ENCODE data around the gene COL4A6. TPM values are rescaled to one million over a fixed set of nuclear protein-coding genes. Genes with fewer than 3 reads are reported as not detected.

The COL4A6 gene
- total and polyA plus RNA-seq, 2 experiments from 2014 or later, result 0.11 TPM; not detected in 1

- 81 to 85% methylated on average over 5 of the region's 5 CpGs for WGBS, 2 experiments (ENCODE audit: low coverage in 1 of 2, low lambda C conversion rate in 2 of 2, missing lambda C conversion rate in 2 of 2)
- H3K9ac ChIP-seq, result no peak overlapping the region
- H3K4me2 ChIP-seq (ENCODE audit: unreplicated experiment), result no peak overlapping the region
- H3K27me3 ChIP-seq (replicated peaks; ENCODE audit: insufficient read depth), result no peaks in the 10 kb centered on the region
- H3K36me3 ChIP-seq (ENCODE audit: low read depth), result no peaks in the 10 kb centered on the region
- TF ChIP-seq EZH2 (IDR thresholded peaks at IDR 0.05; ENCODE audit: insufficient read depth, poor library complexity, severe bottlenecking) (no peak), EZH2phosphoT487 (IDR thresholded peaks at IDR 0.05; ENCODE audit: insufficient read depth, low read depth) (no peak)
- H3K9me3 ChIP-seq (ENCODE audit: low read depth), result no peaks in the 10 kb centered on the region
- no peak overlapping the region for H3K4me3 ChIP-seq
- H3K27ac ChIP-seq, result no peak overlapping the region
- no peaks in the 10 kb centered on the region for H3K4me1 ChIP-seq (ENCODE audit: insufficient read depth)
- no peak for DNase-seq
- H3F3A ChIP-seq (ENCODE audit: insufficient read depth), result no peaks in the 10 kb centered on the region
- no peaks in the 10 kb centered on the region for H3K79me2 ChIP-seq (ENCODE audit: insufficient read depth)
- H2AFZ ChIP-seq, result no peak overlapping the region
- no peaks in the 10 kb centered on the region for H3K9me2 ChIP-seq (ENCODE audit: insufficient read depth)
- no peaks in the 10 kb centered on the region for H4K20me1 ChIP-seq (ENCODE audit: insufficient read depth)
- in situ Hi-C loops (cut with MboI), result no loop called here
These were observed 3.0 kb downstream of the COL4A6 start for GRCh38 chrX:108435261-108435660.

GRCh38 chrX:108426262-108426661 is 12.0 kb downstream of the COL4A6 start:
- no peaks in the 10 kb centered on the region for H4K20me1 ChIP-seq (ENCODE audit: insufficient read depth)
- no peaks in the 10 kb centered on the region for H3K9me3 ChIP-seq (ENCODE audit: low read depth)
- no peak overlapping the region for H3K4me2 ChIP-seq (ENCODE audit: unreplicated experiment)
- H3K36me3 ChIP-seq (ENCODE audit: low read depth), result no peaks in the 10 kb centered on the region
- H3K27me3 ChIP-seq (replicated peaks; ENCODE audit: insufficient read depth), result no peaks in the 10 kb centered on the region
- no peak for DNase-seq
- no peak overlapping the region for H3K9ac ChIP-seq
- no peaks in the 10 kb centered on the region for H3K4me1 ChIP-seq (ENCODE audit: insufficient read depth)
- no peak overlapping the region for H2AFZ ChIP-seq
- H3F3A ChIP-seq (ENCODE audit: insufficient read depth), result no peaks in the 10 kb centered on the region
- no peak overlapping the region for H3K4me3 ChIP-seq
- in situ Hi-C loops (cut with MboI), result no loop called here
- whole genome bisulfite sequencing, 2 experiments (ENCODE audit: low coverage in 1 of 2, low lambda C conversion rate in 2 of 2, missing lambda C conversion rate in 2 of 2), result 25 to 36% methylated on average over 1 of the region's 1 CpG
- no peak overlapping the region for H3K27ac ChIP-seq
- no peaks in the 10 kb centered on the region for H3K79me2 ChIP-seq (ENCODE audit: insufficient read depth)
- TF ChIP-seq EZH2phosphoT487 (IDR thresholded peaks at IDR 0.05; ENCODE audit: insufficient read depth, low read depth), result no peak
- TF ChIP-seq EZH2 (IDR thresholded peaks at IDR 0.05; ENCODE audit: insufficient read depth, poor library complexity, severe bottlenecking), result no peak
- H3K9me2 ChIP-seq (ENCODE audit: insufficient read depth), result no peaks in the 10 kb centered on the region

- WGBS, 2 experiments (ENCODE audit: low coverage in 1 of 2, low lambda C conversion rate in 2 of 2, missing lambda C conversion rate in 2 of 2), result 87 to 93% methylated on average over 1 of the region's 1 CpG
- H3K4me2 ChIP-seq (ENCODE audit: unreplicated experiment), result no peak overlapping the region
- H3K9me2 ChIP-seq (ENCODE audit: insufficient read depth), result no peaks in the 10 kb centered on the region
- H3K4me1 ChIP-seq (ENCODE audit: insufficient read depth), result no peaks in the 10 kb centered on the region
- H4K20me1 ChIP-seq (ENCODE audit: insufficient read depth), result no peaks in the 10 kb centered on the region
- DNase-seq, result no peak
- H3K36me3 ChIP-seq (ENCODE audit: low read depth), result no peaks in the 10 kb centered on the region
- no peaks in the 10 kb centered on the region for H3K27me3 ChIP-seq (replicated peaks; ENCODE audit: insufficient read depth)
- H2AFZ ChIP-seq, result no peak overlapping the region
- in situ Hi-C loops (cut with MboI), result no loop called here
- H3K27ac ChIP-seq, result no peak overlapping the region
- H3K9ac ChIP-seq, result no peak overlapping the region
- H3K9me3 ChIP-seq (ENCODE audit: low read depth), result no peaks in the 10 kb centered on the region
- no peak overlapping the region for H3K4me3 ChIP-seq
- TF ChIP-seq EZH2phosphoT487 (IDR thresholded peaks at IDR 0.05; ENCODE audit: insufficient read depth, low read depth) (no peak), EZH2 (IDR thresholded peaks at IDR 0.05; ENCODE audit: insufficient read depth, poor library complexity, severe bottlenecking) (no peak)
- no peaks in the 10 kb centered on the region for H3F3A ChIP-seq (ENCODE audit: insufficient read depth)
- H3K79me2 ChIP-seq (ENCODE audit: insufficient read depth), result no peaks in the 10 kb centered on the region
These were observed 17.7 kb downstream of the COL4A6 start for GRCh38 chrX:108420481-108420880.

- WGBS, 2 experiments (ENCODE audit: low coverage in 1 of 2, low lambda C conversion rate in 2 of 2, missing lambda C conversion rate in 2 of 2), result 19 to 31% methylated on average over 1 of the region's 1 CpG
- Histone ChIP-seq H3K27me3 (replicated peaks; ENCODE audit: insufficient read depth) (no peaks in the 10 kb centered on the region), H3K4me3 (no peak overlapping the region), H3K4me2 (ENCODE audit: unreplicated experiment) (no peak overlapping the region), H3K9me3 (ENCODE audit: low read depth) (no peaks in the 10 kb centered on the region), H3F3A (ENCODE audit: insufficient read depth) (no peaks in the 10 kb centered on the region), H3K4me1 (ENCODE audit: insufficient read depth) (no peaks in the 10 kb centered on the region), H3K9me2 (ENCODE audit: insufficient read depth) (no peaks in the 10 kb centered on the region), H3K9ac (no peak overlapping the region), H3K36me3 (ENCODE audit: low read depth) (no peaks in the 10 kb centered on the region), H4K20me1 (ENCODE audit: insufficient read depth) (no peaks in the 10 kb centered on the region), H3K79me2 (ENCODE audit: insufficient read depth) (no peaks in the 10 kb centered on the region), H2AFZ (no peak overlapping the region), H3K27ac (no peak overlapping the region)
- TF ChIP-seq EZH2phosphoT487 (IDR thresholded peaks at IDR 0.05; ENCODE audit: insufficient read depth, low read depth) (no peak), EZH2 (IDR thresholded peaks at IDR 0.05; ENCODE audit: insufficient read depth, poor library complexity, severe bottlenecking) (no peak)
- in situ Hi-C loops (cut with MboI), result no loop called here
- DNase-seq, result no peak
These were observed 18.8 kb downstream of the COL4A6 start for GRCh38 chrX:108419401-108419800.

GRCh38 chrX:108417257-108417656 is 21.0 kb downstream of the COL4A6 start:
- Histone ChIP-seq H3K79me2 (ENCODE audit: insufficient read depth) (no peaks in the 10 kb centered on the region), H4K20me1 (ENCODE audit: insufficient read depth) (no peaks in the 10 kb centered on the region), H3K4me1 (ENCODE audit: insufficient read depth) (no peaks in the 10 kb centered on the region), H3K9me2 (ENCODE audit: insufficient read depth) (no peaks in the 10 kb centered on the region), H3K36me3 (ENCODE audit: low read depth) (no peaks in the 10 kb centered on the region), H3K4me2 (ENCODE audit: unreplicated experiment) (no peak overlapping the region), H3K27me3 (replicated peaks; ENCODE audit: insufficient read depth) (no peaks in the 10 kb centered on the region), H3F3A (ENCODE audit: insufficient read depth) (no peaks in the 10 kb centered on the region), H3K27ac (no peak overlapping the region), H3K9ac (no peak overlapping the region), H2AFZ (no peak overlapping the region), H3K9me3 (ENCODE audit: low read depth) (no peaks in the 10 kb centered on the region), H3K4me3 (no peak overlapping the region)
- 41 to 50% methylated on average over 1 of the region's 1 CpG for WGBS, 2 experiments (ENCODE audit: low coverage in 1 of 2, low lambda C conversion rate in 2 of 2, missing lambda C conversion rate in 2 of 2)
- TF ChIP-seq EZH2 (IDR thresholded peaks at IDR 0.05; ENCODE audit: insufficient read depth, poor library complexity, severe bottlenecking), result no peak
- no peak for TF ChIP-seq EZH2phosphoT487 (IDR thresholded peaks at IDR 0.05; ENCODE audit: insufficient read depth, low read depth)
- in situ Hi-C loops (cut with MboI), result no loop called here
- DNase-seq, result no peak
